GM21737 (cell line): ENCODE measurements around the gene ASXL2.
"Not testable (repeated sequence)": the region's sequence is repeated elsewhere in the genome, so short reads cannot be mapped to it uniquely, and the experiment has no call there.

Source experiments
- ATAC-seq: cut with Tn5 transposase; IDR thresholded peaks from one replicate; pipeline ENCODE4 v1.9.1; 2021; ENCODE audit warnings: mild to moderate bottlenecking, moderate library complexity; ENCODE audit not compliant: unreplicated experiment

Gene ASXL2

DNA sequence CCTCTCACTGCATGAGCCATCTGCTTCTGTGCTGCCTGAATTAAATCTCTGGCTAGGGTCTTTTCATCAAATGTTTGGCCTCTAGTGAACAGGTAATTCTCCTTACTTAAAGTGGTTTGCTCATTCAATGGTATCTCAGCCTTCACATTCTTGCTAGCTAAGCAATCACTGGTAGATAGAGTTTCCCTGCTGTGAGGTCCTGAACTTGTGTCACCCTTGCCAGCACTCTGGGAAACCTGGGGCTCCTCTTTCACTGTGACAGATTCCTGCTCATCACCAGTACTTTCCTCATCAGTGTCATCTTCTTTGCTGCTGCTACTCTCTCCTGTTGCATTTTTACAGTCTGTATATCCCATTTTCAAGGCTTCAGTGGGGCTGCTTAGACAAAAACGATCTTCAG lies 135.8 kb downstream of the ASXL2 start:
- no peak for ATAC-seq

DNA sequence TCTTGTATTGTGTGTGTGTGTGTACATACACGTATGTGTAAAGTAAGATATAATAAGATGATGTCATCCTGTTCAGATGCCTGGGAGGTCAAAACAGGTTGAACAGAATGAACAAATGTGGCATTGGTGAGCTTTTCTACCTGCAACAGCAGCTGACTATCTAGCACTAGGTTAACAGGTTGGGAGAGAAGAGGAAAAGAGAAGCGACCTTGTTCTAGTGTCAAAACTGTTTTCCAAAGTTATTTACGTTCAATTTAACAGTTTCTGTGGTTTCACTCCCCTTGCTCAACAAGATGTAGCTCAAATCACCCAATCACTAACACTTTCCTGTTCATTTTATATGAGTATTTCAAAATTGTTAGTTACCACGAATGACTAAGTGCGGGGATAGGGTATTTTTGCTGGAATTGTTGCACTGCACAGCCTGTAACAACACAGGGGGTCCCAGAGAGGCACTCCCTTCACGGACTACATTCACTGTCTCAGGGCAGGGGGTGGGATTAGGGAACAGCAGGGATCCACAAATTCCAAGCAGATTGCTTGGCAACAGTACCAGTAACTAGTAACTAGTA lies 137.4 kb downstream of the ASXL2 start:
- no peak for ATAC-seq

DNA sequence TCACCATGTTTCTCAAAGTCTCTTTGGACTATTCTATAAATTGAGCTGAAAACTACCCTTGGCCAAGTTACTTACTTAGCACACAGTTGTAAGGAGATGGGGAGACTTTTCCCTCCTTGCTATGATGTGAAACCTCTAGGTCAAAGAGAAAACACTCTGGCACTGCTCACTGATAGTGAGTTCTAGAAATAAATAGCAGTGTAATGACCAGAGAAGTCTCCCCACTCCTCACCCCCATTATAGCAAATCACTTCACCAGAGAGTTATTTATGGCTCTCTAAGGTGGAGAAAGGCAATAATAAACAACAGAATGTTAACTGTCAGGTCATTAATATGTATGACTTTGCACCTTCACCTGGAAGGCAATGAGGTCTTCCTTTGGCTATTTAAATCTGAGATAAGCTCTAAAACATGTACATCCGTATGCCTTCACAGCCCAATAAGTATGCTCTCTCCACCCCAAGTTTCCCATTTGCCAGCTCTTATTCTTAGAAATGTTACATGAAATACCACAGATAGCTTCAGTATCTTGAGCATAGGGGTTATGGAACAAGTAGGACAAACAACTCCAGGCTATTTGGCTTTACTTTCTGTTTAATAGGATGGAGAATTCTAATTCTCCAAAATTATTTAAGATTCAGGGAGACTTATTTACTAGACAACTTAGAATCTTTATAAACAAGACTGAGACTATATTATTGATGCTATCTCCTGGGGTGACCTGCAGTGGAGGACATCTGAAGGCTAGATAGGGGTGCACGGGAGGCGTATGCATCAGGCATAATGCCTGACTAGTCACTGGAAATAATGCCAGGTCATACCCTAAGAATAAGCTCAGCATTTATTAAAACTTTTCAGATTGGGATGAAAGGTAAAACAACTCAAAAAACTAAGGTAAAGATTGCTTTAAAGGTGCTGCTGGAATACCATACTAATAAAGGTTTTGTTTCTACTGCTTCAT lies 139.6 kb downstream of the ASXL2 start:
- no peak for ATAC-seq

DNA sequence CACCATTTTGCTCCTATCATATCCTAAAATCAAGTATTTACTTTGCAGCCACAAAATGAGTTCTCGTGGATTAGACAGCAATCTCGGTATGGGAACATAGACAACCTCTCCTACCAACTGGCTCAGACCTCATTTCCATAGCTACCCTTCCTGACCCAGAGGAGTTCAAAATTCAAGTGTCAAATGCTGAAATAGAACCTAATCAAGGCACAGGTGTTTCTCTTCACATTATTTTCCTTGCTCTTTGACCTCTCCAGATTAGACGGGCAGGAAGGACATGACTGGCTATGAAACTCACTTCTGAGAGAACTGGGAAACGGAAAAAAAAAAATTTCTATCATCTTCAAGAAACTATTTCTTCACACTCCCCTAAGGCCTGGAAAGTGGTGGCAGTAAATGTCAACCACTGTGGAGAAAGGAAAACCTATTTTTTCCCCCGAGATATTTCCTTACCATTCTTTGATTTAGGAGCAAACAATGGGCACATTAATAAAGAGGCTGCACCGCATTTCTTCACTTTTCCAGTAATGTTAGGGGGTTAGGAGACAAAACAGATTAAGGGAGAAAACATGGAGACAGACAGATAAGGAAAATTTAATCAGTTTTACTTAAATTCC lies 141.3 kb downstream of the ASXL2 start:
- ATAC-seq: no peak

DNA sequence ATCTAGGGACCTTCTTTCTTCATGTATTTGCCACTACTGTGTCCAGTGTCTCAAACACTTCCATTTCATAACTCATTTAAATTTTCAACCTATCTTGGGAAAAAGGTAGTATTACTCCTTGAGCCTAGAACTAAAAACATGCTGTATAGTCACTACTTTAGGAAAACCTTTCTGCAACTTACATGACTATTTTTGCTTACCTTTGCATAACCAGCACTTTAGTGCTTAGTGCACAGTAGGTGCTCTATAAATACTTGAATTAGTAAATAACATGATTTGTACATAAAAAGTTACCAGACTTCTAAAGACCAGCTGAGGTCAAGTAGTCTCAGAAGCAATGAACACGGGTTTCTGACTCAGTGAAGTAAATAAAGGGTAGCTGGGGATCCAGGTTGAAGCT lies 142.5 kb downstream of the ASXL2 start:
- no peak for ATAC-seq

DNA sequence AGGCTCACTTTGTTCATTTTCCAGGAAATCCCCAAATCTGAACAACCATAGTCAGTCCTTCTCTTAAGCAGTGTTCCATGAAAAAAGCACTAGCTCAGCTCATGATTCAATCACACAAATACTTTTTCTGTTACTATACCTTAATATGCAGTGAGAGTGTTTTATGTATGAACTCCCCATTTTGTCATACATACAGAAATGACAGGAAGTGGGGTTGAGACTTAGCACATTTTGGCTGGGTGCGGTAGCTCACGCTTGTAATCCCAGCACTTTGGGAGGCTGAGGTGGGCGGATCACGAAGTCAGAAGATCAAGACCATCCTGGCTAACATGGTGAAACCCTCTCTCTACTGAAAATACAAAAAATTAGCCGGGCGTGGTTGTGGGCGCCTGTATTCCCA lies 149.7 kb downstream of the ASXL2 start:
- ATAC-seq: no peak

DNA sequence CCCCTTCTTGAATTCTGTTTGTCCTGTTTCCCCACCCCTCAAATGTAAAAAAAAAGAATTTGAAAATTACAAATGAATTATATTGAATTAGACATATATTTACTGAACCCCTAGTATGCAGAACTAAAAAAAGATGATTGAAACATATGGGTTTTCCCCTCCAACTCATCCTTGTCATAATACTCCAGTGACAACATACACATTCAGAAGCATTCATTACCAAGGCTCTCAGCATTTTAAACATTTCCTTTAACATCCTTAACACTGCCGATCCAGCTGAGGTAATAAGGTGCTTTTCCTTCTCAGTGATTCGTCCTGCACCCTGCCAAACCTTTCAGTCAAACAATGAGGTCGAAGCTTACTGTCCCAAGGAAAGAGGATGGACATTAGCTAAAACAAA lies 151.8 kb downstream of the ASXL2 start:
- no peak for ATAC-seq

DNA sequence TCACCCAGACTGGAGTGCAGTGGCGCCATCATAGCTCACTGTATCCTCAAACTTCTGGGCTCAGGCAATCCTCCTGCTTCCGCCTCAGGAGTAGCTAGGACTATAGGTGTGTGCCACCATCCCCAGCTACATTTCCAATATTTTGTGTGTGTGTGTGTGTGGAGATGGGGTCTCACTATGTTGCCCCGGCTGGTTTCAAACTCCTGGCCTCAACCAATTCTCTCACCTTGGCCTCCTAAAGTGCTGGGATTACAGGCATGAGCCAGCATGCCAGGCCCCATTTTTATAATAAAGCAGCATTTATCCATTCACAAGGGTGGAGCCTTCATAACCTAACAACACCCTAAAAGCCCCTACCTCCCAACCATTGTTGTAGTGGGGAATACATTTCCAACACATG lies 152.4 kb downstream of the ASXL2 start:
- ATAC-seq: no peak

DNA sequence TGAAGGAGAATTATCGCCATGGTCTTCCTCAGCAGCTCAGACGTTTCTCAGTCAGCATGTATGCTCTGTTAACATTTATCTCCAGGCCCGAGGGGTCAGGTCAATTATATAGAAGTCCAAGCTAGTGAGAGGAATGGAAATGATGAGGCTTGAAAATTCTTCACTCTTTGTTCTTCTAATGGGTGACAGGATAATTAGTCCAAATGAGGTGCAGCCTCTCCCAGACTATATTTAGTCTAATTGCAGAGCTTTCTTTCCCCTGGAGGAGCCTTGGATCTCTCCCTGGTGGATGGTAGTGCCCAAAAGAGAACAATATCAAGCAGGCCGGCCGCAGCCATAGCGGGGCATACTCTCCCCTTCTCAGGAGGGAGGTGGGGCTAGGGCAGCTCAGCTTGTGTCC lies 153.5 kb downstream of the ASXL2 start:
- ATAC-seq: no peak

DNA sequence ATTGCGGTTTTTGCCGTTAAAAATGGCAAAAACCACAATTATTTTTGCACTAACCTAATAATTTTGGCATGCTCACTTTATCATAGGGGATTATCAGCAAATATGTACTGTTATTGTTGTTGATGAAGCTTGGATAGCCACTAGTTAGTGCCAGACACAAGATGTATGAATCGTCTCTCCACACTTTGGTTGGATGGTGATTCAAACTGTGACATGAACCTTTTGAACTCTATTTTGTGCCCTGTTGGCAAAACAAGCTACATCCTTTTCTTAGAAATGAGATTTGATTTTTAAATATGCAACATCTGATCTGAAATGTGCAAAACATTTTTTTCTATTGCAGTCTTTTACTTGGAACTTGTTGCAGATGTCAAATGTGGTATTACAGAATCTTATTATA lies 156.1 kb downstream of the ASXL2 start:
- ATAC-seq: no peak

DNA sequence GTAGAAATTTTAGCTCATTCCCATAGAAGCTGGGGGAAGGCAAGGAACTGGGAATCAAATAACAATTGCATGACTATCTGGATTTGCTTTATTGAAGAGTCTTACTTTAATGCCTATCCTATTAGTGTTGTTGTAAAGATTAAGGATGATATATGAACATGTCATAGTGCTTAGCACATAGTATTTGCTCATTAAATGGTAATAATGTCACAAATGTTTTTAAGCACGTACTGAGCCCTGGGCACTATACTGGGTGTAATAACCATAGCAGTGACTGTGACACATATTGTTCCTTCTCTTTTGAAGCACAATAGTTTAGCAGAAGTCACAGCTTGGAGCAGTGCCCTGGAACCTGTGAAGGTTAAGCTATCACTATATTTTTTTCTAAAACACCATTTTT lies 157.7 kb downstream of the ASXL2 start:
- no peak for ATAC-seq

DNA sequence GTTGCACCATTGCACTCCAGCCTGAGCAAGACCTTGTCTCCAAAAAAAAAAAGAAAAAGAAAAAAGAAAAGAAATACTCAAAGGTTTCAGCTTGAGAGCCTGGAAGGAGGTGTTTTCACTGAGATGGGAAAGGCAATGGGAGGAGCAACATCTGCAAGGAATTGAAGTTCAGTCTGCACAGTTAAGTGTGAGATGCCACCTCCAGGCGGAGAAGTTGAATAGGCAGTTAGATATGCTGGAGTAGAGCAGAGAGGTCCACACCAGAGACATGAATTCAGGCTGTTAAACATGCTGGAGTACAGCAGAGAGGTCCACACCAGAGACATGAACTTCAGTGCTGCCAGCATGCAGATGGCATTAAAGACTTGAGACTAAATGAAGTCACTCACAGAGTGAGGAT lies 163.5 kb downstream of the ASXL2 start:
- ATAC-seq: no peak

DNA sequence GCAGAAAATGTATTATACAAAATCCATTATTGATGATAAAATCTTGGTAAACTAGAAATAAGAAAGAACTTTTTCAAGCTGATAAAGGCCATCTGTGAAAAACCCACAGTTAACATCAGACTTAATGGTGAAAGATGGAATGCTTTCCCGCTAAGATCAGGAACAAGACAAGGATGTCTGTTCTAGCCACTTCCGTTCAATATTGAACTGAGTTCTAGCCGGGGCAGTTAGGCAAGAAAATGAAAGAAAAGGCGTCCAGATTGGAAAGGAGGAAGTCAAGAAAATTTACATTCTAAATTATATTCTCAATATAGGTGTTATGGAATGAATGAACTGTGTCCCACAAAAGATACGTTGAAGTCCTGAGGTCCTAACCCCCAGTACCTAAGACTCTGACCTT lies 165.8 kb downstream of the ASXL2 start:
- ATAC-seq: no peak

DNA sequence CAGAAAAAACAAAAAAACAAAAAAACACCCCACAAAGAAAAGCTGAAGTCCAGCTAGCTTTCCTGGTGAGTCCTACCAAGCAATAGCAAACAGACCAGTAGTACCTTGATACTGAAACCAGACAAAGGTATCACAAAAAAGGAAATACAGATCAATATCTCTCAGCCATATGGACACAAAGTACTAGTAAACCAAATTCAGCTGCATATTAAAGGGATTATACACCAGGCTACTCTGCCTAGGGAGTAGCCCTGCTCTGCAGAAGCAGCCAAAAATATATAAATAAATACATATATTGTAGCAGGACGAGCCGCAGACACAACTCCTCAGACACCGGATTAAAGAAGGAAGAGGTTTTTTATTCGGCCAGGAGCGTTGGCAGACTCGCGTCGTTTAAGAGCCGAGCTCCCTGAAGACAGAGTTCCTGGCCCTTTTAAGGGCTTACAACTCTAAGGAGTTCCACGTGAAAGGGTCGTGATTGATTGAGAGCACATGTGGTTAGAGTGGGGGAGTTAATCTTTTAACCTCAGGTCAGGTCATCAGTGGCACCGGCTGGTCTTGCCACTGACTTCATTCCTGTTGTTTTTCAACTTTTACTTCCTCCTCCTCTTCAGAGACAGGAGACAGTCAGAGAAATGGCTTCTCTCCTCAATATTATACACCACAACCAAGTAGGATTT lies 166.5 kb downstream of the ASXL2 start:
- ATAC-seq: no peak

DNA sequence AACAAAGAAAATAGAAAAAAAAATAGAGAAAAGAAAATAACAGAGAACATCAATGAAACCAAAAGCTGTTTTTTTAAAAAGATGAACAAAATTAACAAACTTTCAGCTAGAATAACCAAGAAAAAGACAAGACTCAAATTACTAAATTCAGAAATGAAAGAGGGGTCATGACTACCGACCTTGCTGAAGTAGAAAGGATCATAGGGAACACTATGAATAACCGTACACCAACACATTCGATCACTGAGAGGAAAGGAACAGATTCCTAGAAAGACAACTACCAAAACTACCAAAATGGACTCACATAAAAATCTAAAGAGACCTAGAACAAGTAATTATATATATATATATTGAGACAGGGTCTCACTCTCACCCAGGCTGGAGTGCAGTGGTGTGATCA lies 167.5 kb downstream of the ASXL2 start:
- ATAC-seq: no peak

DNA sequence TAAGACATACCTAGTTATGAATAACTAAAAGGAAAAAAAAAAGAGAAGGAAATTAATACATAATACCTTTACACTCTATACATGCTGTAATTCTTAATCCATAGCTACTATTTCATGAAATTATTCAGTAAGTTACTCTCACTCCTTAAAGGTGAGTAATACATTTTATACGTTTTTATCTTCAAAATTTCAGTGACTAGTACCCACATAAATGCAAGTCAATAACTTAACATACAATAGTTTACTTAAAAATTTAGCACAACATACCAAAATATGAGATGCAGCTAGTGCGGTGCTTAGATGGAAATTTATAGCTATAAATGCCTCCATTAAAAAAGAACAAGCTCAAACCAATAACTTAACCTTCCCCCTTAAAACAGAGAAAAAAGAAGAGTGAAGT lies 168.9 kb downstream of the ASXL2 start:
- ATAC-seq: no peak

DNA sequence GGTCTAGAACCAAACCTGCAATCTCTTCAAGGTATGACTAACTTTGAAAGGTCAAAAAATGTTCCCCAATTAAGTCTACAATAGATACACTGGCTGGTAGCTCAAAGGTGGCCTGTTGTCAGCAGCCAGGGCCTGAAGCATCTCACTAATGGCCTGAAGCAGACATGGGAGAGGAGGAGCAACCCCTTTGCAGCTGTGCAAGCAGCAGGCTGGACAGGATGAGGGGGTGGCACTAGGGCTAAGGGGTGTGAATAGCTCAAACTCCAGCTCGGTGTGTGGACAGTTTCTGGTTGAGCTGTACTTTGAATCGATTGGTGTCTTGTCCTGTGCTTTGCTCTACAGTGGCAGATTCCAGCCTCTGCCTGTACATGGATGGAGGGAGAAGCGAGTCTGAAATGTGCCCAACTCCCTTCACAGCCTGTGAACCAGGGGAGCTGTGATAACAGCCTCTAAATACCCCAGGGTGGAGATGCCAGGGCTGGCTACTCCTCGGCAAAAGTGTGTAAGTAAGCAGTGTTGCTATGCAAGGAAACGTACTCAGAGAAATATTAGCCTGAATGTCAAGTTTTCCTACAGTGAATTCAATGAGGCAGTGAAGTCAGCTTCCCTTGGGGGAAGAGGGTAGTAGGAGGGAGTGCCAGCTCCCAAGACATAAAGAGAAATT lies 170.2 kb downstream of the ASXL2 start:
- no peak for ATAC-seq

DNA sequence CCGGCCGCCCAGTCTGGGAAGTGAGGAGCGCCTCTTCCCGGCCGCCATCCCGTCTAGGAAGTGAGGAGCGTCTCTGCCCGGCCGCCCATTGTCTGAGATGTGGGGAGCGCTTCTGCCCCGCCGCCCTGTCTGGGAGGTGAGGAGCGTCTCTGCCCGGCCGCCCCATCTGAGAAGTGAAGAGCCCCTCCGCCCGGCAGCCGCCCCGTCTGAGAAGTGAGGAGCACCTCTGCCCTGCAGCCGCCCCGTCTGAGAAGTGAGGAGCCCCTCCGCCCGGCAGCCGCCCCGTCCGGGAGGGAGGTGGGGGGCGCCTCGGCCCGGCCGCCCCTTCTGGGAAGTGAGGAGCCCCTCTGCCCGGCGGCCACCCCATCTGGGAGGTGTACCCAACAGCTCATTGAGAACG lies 172.7 kb downstream of the ASXL2 start:
- not testable (repeated sequence) for ATAC-seq

DNA sequence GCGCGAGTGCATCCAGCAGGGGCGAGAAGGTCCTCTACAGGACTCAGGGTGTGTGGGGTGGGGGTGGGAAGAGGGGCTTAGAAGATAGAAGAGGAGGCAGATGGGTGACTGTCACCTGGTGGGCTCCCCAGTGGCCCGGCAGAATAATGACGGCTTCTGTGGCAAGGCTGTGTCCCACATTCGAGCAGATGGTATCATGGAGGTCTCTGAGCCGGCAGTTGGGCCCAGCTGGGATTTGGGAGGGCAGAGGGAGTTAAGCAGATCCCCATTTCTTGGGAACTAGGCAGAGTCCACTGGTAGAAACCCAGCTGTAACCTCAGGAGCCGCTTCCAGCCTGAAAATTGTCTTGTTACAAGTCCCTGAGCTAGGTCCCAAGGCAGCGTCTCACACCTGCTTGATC lies 176.5 kb downstream of the ASXL2 start:
- no peak for ATAC-seq

DNA sequence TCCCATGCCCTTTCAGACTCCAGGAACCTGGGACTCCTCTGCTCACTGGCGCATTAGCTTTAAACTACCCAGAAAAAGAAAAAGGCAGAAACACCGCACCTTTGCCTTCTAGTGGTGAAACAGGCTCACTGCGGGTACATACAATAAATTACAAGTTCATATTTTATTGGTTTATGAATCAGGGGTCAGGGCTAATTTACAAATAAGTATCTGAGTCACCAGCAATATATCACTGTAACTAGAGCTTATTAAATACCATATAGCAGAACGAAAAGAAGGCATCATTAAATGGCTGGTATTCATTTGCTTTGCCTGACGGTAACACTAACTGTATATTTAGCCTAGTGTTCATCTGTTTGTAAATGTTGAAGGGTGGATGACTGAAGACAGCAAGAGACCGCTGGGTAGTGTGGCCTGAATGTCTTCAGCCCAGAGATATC lies 178.0 kb downstream of the ASXL2 start:
- ATAC-seq: no peak

DNA sequence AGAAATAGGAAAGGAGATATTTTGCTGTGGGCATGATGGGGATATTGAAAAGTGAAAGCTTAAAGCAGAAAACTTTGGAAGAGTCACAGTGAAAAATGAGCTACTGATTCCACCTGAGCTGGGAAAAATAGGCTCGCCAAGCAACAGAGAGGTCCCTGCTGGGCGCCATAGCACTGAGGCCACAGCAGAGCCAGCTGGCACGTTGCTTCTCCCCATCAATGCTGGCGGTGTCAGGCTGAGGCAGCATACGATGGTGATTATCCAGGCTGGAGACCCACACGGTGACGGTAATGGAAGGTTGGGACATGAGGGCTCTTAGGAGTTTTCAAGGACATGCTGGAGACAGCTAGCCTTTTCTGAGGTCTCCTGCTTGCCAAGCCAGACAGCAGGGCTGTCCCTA lies 179.1 kb downstream of the ASXL2 start:
- no peak for ATAC-seq
